Measurements from ENCODE around the gene CCN2. TPM values are rescaled to one million over a fixed set of nuclear protein-coding genes. Genes with fewer than 3 reads are reported as not detected.
A peak's percentile ranks its signal among the peaks of the same experiment; 100 is the strongest.

CCN2 gene
- polyA plus RNA-seq, 2 of the 4 experiments (the other 2 are of a cell fraction) = 32.0 to 103 TPM

- Histone ChIP-seq H3K4me2 (peak overlapping the region; percentile 46), H3K27ac (peak overlapping the region; percentile 51 to 66; a peak in 5 of 6 replicates), H3K4me1 (peaks cover 32% of the 10 kb centered on the region), H3K9me3 (no peaks in the 10 kb centered on the region), H3K4me3 (no peak overlapping the region)
- FAIRE-seq (no peak), DNase-seq (ENCODE audit: low read depth in 1 of 2, low spot score in 1 of 2) (peak in 1 of 2 experiments; percentile 66), ATAC-seq (peak in 1 of 2 experiments; percentile 51; a peak in 3 of 6 replicates)
- WGBS (ENCODE audit: missing lambda C conversion rate) = 43% methylated on average over 11 of the region's 11 CpGs
- ChIA-PET CTCF (interaction anchor here (0.9 to 4.2 kb wide), 4 partner anchors 8 to 259 kb away, joined by 3 to 22 read pairs (median 4); partner anchors contain the start of gene CCN2), POLR2A (interaction anchor here (1.3 to 1.4 kb wide), 2 partner anchors 7 to 9 kb away, joined by 3 to 4 read pairs; partner anchors contain the start of gene CCN2)
- TF ChIP-seq POLR2A (IDR thresholded peaks at IDR 0.05; ENCODE audit: low read length) = no peak
- TF ChIP-seq, protein P1, sequence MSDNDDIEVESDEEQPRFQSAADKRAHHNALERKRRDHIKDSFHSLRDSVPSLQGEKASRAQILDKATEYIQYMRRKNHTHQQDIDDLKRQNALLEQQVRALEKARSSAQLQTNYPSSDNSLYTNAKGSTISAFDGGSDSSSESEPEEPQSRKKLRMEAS (IDR thresholded peaks at IDR 0.05) = no peak
Observed at GRCh38 chr6:131958542-131959470, 7.6 kb upstream of the CCN2 start.

DNA sequence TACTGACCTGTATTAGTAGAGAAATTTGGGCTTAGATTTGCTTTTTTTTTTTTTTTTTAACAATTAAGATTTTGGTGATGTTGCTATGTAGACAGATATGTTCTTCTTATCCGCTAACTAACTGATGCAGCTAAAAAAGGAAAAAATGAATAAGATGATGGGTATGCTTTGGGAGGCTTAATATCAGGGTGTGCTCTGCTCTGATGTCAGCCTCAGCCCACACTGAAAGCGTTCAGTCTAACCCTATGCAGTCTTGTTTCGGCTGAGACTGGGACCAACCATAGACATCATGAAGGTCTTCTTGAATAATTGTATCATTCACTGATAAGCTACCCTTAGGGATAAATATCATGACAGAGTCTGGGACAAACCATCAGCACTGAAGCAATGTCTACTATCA lies 6.9 kb upstream of the CCN2 start:
- Histone ChIP-seq H3K4me3 (no peak overlapping the region), H3K4me2 (0 out of 3 replicates have a peak overlapping the region, but pooled peaks have one; percentile 46), H3K9me3 (no peaks in the 10 kb centered on the region), H3K4me1 (peaks cover 39% of the 10 kb centered on the region), H3K27ac (peak overlapping the region in 1 of 2 experiments; percentile 66; a peak in 1 of 6 replicates)
- ATAC-seq (no peak), FAIRE-seq (no peak), DNase-seq (ENCODE audit: low read depth in 1 of 2, low spot score in 1 of 2) (no peak)
- TF ChIP-seq MYC (IDR thresholded peaks at IDR 0.05; ENCODE audit: borderline replicate concordance, low read length) = no peak
- TF ChIP-seq CBX8 (IDR thresholded peaks at IDR 0.05) = no peak
- no peak for TF ChIP-seq GATA3 (IDR thresholded peaks at IDR 0.05; ENCODE audit: borderline replicate concordance)
- no peak for TF ChIP-seq MAFK (IDR thresholded peaks at IDR 0.05; ENCODE audit: partially characterized antibody)
- no peak for TF ChIP-seq PHF8 (IDR thresholded peaks at IDR 0.05; ENCODE audit: borderline replicate concordance, low read depth)
- TF ChIP-seq FOXS1 (CRISPR knock-in tag; IDR thresholded peaks at IDR 0.05) = no peak
- TF ChIP-seq, protein P2, sequence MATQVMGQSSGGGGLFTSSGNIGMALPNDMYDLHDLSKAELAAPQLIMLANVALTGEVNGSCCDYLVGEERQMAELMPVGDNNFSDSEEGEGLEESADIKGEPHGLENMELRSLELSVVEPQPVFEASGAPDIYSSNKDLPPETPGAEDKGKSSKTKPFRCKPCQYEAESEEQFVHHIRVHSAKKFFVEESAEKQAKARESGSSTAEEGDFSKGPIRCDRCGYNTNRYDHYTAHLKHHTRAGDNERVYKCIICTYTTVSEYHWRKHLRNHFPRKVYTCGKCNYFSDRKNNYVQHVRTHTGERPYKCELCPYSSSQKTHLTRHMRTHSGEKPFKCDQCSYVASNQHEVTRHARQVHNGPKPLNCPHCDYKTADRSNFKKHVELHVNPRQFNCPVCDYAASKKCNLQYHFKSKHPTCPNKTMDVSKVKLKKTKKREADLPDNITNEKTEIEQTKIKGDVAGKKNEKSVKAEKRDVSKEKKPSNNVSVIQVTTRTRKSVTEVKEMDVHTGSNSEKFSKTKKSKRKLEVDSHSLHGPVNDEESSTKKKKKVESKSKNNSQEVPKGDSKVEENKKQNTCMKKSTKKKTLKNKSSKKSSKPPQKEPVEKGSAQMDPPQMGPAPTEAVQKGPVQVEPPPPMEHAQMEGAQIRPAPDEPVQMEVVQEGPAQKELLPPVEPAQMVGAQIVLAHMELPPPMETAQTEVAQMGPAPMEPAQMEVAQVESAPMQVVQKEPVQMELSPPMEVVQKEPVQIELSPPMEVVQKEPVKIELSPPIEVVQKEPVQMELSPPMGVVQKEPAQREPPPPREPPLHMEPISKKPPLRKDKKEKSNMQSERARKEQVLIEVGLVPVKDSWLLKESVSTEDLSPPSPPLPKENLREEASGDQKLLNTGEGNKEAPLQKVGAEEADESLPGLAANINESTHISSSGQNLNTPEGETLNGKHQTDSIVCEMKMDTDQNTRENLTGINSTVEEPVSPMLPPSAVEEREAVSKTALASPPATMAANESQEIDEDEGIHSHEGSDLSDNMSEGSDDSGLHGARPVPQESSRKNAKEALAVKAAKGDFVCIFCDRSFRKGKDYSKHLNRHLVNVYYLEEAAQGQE (IDR thresholded peaks at IDR 0.05) = no peak
- no peak for TF ChIP-seq KDM1A (IDR thresholded peaks at IDR 0.05; ENCODE audit: low read depth)
- TF ChIP-seq HOXB5 (CRISPR knock-in tag; IDR thresholded peaks at IDR 0.05) = no peak
- TF ChIP-seq KDM5A (IDR thresholded peaks at IDR 0.05) = no peak
- TF ChIP-seq BCL3 (IDR thresholded peaks at IDR 0.05) = no peak
- CTCF ChIA-PET = interaction anchor here (0.6 to 4.2 kb wide), 3 partner anchors 8 to 174 kb away, joined by 3 to 22 read pairs (median 3); partner anchors contain the start of gene CCN2
- POLR2A ChIA-PET = no interaction called here
- WGBS (ENCODE audit: missing lambda C conversion rate) = 89% methylated on average over 3 of the region's 3 CpGs

DNA sequence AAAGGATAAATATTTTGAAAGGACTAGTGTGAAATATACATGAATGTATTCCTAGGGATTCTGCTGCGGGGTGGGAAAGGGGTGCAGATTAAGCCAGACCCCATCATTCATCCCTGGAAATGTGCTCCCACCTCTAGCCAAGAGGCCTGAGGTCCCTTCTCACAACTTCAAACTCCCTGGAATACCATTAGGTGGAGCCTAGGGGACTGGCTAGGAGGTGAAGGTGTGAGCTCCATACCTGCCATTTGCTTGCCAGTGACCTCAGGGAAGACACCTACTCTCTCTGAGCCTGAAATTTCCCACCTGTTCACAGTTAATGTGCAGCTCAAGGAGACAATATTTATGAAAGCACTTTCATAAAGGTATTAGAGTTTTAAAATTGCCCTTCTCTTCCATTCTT lies 4.7 kb upstream of the CCN2 start:
- Histone ChIP-seq H3K4me1 (peaks cover 53% of the 10 kb centered on the region), H3K4me2 (no peak overlapping the region), H3K4me3 (no peak overlapping the region), H3K27ac (peak overlapping the region in 1 of 2 experiments; percentile 88; a peak in 3 of 6 replicates), H3K9me3 (no peaks in the 10 kb centered on the region)
- FAIRE-seq = no peak
- ATAC-seq = no peak
- WGBS (ENCODE audit: missing lambda C conversion rate) = 87% methylated on average over 1 of the region's 1 CpG
- no peak for TF ChIP-seq CBX2 (IDR thresholded peaks at IDR 0.05; ENCODE audit: borderline replicate concordance, low read depth)
- no peak for TF ChIP-seq TP53 (CRISPR knock-in tag; IDR thresholded peaks at IDR 0.05)
- no peak for TF ChIP-seq HOXA7 (CRISPR knock-in tag; IDR thresholded peaks at IDR 0.05)
- TF ChIP-seq RNF2 (IDR thresholded peaks at IDR 0.05; ENCODE audit: borderline replicate concordance, low read depth) = no peak
- TF ChIP-seq, protein P1 (IDR thresholded peaks at IDR 0.05) = no peak
- CTCF ChIA-PET = interaction anchor here (1.2 kb wide), 1 partner anchor 343 kb away, joined by 5 read pairs; no protein-coding TSS in a partner anchor
- DNase-seq (ENCODE audit: low read depth in 1 of 2, low spot score in 1 of 2) = no peak
- POLR2A ChIA-PET = no interaction called here

All from A549 (cell line).